Measurements from ENCODE around the gene SEMA3E. TPM values are rescaled to one million over a fixed set of nuclear protein-coding genes. Genes with fewer than 3 reads are reported as not detected.

Gene SEMA3E
- total and polyA plus RNA-seq, 10 of the 15 experiments (the other 5 are each of a cell fraction or from before 2014, with no cell fraction given), result 0.08 to 2.0 (median 0.82) TPM

GRCh38 chr7:83426325-83426724, 222.6 kb downstream of the SEMA3E start (continued):
- TF ChIP-seq CEBPZ (IDR thresholded peaks at IDR 0.05; ENCODE audit: low read depth, low read length), result no peak
- TF ChIP-seq RELA (IDR thresholded peaks at IDR 0.05; ENCODE audit: borderline replicate concordance, partially characterized antibody), result no peak
- no peak for TF ChIP-seq BCLAF1 (IDR thresholded peaks at IDR 0.05)
- no peak for TF ChIP-seq CEBPB (IDR thresholded peaks at IDR 0.05; ENCODE audit: borderline replicate concordance in 1 of 2, low read depth in 2 of 2, low read length in 2 of 2)
- TF ChIP-seq ZBTB40 (IDR thresholded peaks at IDR 0.05; ENCODE audit: borderline replicate concordance), result no peak

All from GM12878 (cell line).